ENCODE measurements around the gene MACROD2.

- TF ChIP-seq CTCF (optimal IDR thresholded peaks at IDR 0.05 in 1 of 3, IDR thresholded peaks at IDR 0.05 in 1 of 3, conservative IDR thresholded peaks at IDR 0.05 in 1 of 3; ENCODE audit: extremely low read depth in 1 of 3, insufficient read depth in 2 of 3, low read length in 3 of 3), result no peak
- TF ChIP-seq EZH2 (IDR thresholded peaks at IDR 0.05; ENCODE audit: low read length), result no peak
Measured at GRCh38 chr20:15882553-15882952, 1887.2 kb downstream of the MACROD2 start.
